Astrocyte (in vitro differentiated cells and primary cell): Measurements from ENCODE around the gene DCX. TPM values are rescaled to one million over a fixed set of nuclear protein-coding genes. Genes with fewer than 3 reads are reported as not detected.

Experiments used
- DNase-seq: peaks from one replicate; pipeline ENCODE4 v3.0.0-alpha.2; 2010; ENCODE audit warnings: low read depth
- FAIRE-seq: peaks from 2 replicates; lab custom pipeline; 2011; peaks lifted over from hg19 to GRCh38; lab: Jason Lieb, UNC
- H2AFZ ChIP-seq: 2 replicates; pipeline ENCODE4 v1.6.0; 2012; ENCODE audit warnings: low read depth, low read length, inconsistent platforms
- H3K27ac ChIP-seq: 2 replicates; pipeline ENCODE4 v1.5.1; 2011; ENCODE audit warnings: low read depth, low read length, inconsistent platforms
- H3K27me3 ChIP-seq: 2 replicates; pipeline ENCODE4 v1.6.0; 2011; ENCODE audit warnings: low read length, inconsistent platforms; ENCODE audit not compliant: insufficient read depth
- H3K36me3 ChIP-seq: 2 replicates; pipeline ENCODE4 v1.5.1; 2011; ENCODE audit warnings: low read length, inconsistent platforms; ENCODE audit not compliant: insufficient read depth
- H3K4me1 ChIP-seq: 2 replicates; pipeline ENCODE4 v1.5.1; 2011; ENCODE audit warnings: low read length, inconsistent platforms; ENCODE audit not compliant: insufficient read depth
- H3K4me2 ChIP-seq: 2 replicates; pipeline ENCODE4 v1.6.0; 2012; ENCODE audit warnings: low read length, inconsistent platforms
- H3K4me3 ChIP-seq: 2 replicates; pipeline ENCODE4 v1.5.1; 2011; ENCODE audit warnings: low read depth, mild to moderate bottlenecking, low read length, inconsistent platforms; ENCODE audit not compliant: insufficient read depth
- H3K79me2 ChIP-seq: 2 replicates; pipeline ENCODE4 v1.6.0; 2012; ENCODE audit warnings: mild to moderate bottlenecking, low read length, inconsistent platforms; ENCODE audit not compliant: insufficient read depth
- H3K9ac ChIP-seq: 2 replicates; pipeline ENCODE4 v1.6.0; 2012; ENCODE audit warnings: mild to moderate bottlenecking, low read length, inconsistent platforms
- H3K9me3 ChIP-seq: 2 replicates; pipeline ENCODE4 v1.5.1; 2012; ENCODE audit warnings: low read depth, mild to moderate bottlenecking, low read length, inconsistent platforms; ENCODE audit not compliant: insufficient read depth
- H4K20me1 ChIP-seq: 2 replicates; pipeline ENCODE4 v1.6.0; 2012; ENCODE audit warnings: low read length, inconsistent platforms; ENCODE audit not compliant: insufficient read depth
- H3K27ac Mint-ChIP-seq: one replicate; pipeline ENCODE4 v1.8.0; 2021; ENCODE audit warnings: mild to moderate bottlenecking, mixed read lengths; ENCODE audit not compliant: unreplicated experiment
- H3K27me3 Mint-ChIP-seq: one replicate; pipeline ENCODE4 v1.8.0; 2021; ENCODE audit warnings: low read depth, mixed read lengths; ENCODE audit not compliant: unreplicated experiment
- H3K36me3 Mint-ChIP-seq: one replicate; pipeline ENCODE4 v1.8.0; 2021; ENCODE audit warnings: low read depth, mixed read lengths; ENCODE audit not compliant: unreplicated experiment
- H3K4me1 Mint-ChIP-seq: one replicate; pipeline ENCODE4 v1.8.0; 2021; ENCODE audit warnings: low read depth, mixed read lengths; ENCODE audit not compliant: unreplicated experiment
- H3K4me3 Mint-ChIP-seq: one replicate; pipeline ENCODE4 v1.8.0; 2021; ENCODE audit warnings: mild to moderate bottlenecking, moderate library complexity, mixed read lengths; ENCODE audit not compliant: unreplicated experiment
- H3K9me3 Mint-ChIP-seq: one replicate; pipeline ENCODE4 v1.8.0; 2021; ENCODE audit warnings: mild to moderate bottlenecking, mixed read lengths; ENCODE audit not compliant: unreplicated experiment
- CTCF ChIP-seq: IDR thresholded peaks from 2 replicates; pipeline ENCODE4 v1.5.1; 2011; ENCODE audit warnings: low read depth, mild to moderate bottlenecking, inconsistent platforms, low read length, moderate library complexity; ENCODE audit not compliant: insufficient read depth
- EZH2 ChIP-seq: IDR thresholded peaks from 2 replicates; pipeline ENCODE4 v1.6.1; 2012; ENCODE audit warnings: mild to moderate bottlenecking, low read length, inconsistent platforms; ENCODE audit not compliant: insufficient read depth
- total RNA-seq: library from RNA; stranded (reverse); gene quantifications from 2 replicates; pipeline ENCODE4 v1.2.1, GENCODE V29; 2021

Gene DCX
- total RNA-seq, 1 donor from 2014 or later: 2.4 TPM

GRCh38 chrX:111442791-111443190, 30.8 kb upstream of the DCX start:
- no peaks in the 10 kb centered on the region for H3K27me3 ChIP-seq
- H3K27me3 Mint-ChIP-seq: no peaks in the 10 kb centered on the region

GRCh38 chrX:111435469-111435868, 23.5 kb upstream of the DCX start:
- Mint-ChIP-seq H3K36me3 (no peaks in the 10 kb centered on the region), H3K27me3 (no peaks in the 10 kb centered on the region), H3K4me3 (no peak overlapping the region), H3K9me3 (no peaks in the 10 kb centered on the region), H3K4me1 (no peaks in the 10 kb centered on the region), H3K27ac (no peak overlapping the region)
- FAIRE-seq (peak; percentile 97), DNase-seq (no peak)
- TF ChIP-seq EZH2: no peak
- no peak for TF ChIP-seq CTCF
- no peak overlapping the region for H3K4me2 ChIP-seq
- no peak overlapping the region for H2AFZ ChIP-seq
- no peaks in the 10 kb centered on the region for H3K27me3 ChIP-seq
- no peak overlapping the region for H3K4me3 ChIP-seq
- H3K4me1 ChIP-seq: no peaks in the 10 kb centered on the region
- no peak overlapping the region for H3K27ac ChIP-seq
- H3K9ac ChIP-seq: no peak overlapping the region
- no peaks in the 10 kb centered on the region for H3K36me3 ChIP-seq
- no peaks in the 10 kb centered on the region for H4K20me1 ChIP-seq
- no peaks in the 10 kb centered on the region for H3K9me3 ChIP-seq
- H3K79me2 ChIP-seq: no peaks in the 10 kb centered on the region

More at GRCh38 chrX:111442791-111443190, 30.8 kb upstream of the DCX start:
- no peaks in the 10 kb centered on the region for H3K4me1 Mint-ChIP-seq
- H3K27ac ChIP-seq: no peak overlapping the region
- no peaks in the 10 kb centered on the region for H3K36me3 ChIP-seq
- H3K27ac Mint-ChIP-seq: no peak overlapping the region
- no peaks in the 10 kb centered on the region for H3K36me3 Mint-ChIP-seq
- no peak overlapping the region for H3K4me2 ChIP-seq
- no peak overlapping the region for H3K4me3 Mint-ChIP-seq
- no peaks in the 10 kb centered on the region for H4K20me1 ChIP-seq
- no peak for FAIRE-seq
- no peak overlapping the region for H3K9ac ChIP-seq
- no peaks in the 10 kb centered on the region for H3K79me2 ChIP-seq
- no peak overlapping the region for H3K4me3 ChIP-seq
- DNase-seq: no peak
- no peaks in the 10 kb centered on the region for H3K4me1 ChIP-seq
- no peaks in the 10 kb centered on the region for H3K9me3 ChIP-seq
- no peaks in the 10 kb centered on the region for H3K9me3 Mint-ChIP-seq
- no peak overlapping the region for H2AFZ ChIP-seq
- TF ChIP-seq EZH2: no peak
- TF ChIP-seq CTCF: no peak

- Histone ChIP-seq H3K4me2 (no peak overlapping the region), H2AFZ (no peak overlapping the region), H3K79me2 (no peaks in the 10 kb centered on the region), H3K27ac (no peak overlapping the region), H3K9me3 (no peaks in the 10 kb centered on the region), H3K9ac (no peak overlapping the region), H3K4me1 (no peaks in the 10 kb centered on the region), H3K27me3 (no peaks in the 10 kb centered on the region), H3K4me3 (no peak overlapping the region), H4K20me1 (no peaks in the 10 kb centered on the region), H3K36me3 (no peaks in the 10 kb centered on the region)
- no peak for DNase-seq
- Mint-ChIP-seq H3K27ac (no peak overlapping the region), H3K36me3 (no peaks in the 10 kb centered on the region), H3K4me1 (no peaks in the 10 kb centered on the region), H3K27me3 (no peaks in the 10 kb centered on the region), H3K4me3 (no peak overlapping the region), H3K9me3 (no peaks in the 10 kb centered on the region)
- TF ChIP-seq CTCF: no peak
- TF ChIP-seq EZH2: no peak
- FAIRE-seq: no peak
These were observed 19.0 kb upstream of the DCX start for GRCh38 chrX:111431001-111431400.
